Stimulated activated CD4-positive, alpha-beta T cell treated with anti-CD3 and anti-CD28 coated beads, Interleukin-12 subunit alpha, Interleukin-12 subunit beta, amount 100 ng/mL, for 24 hours (primary cell): ENCODE data around the gene CHTF18.
"Not testable (repeated sequence)": the region's sequence is repeated elsewhere in the genome, so short reads cannot be mapped to it uniquely, and the experiment has no call there.

Source experiments
- DNase-seq, 2 experiments: peaks; one replicate each; pipeline ENCODE4 v3.0.0-alpha.2; 2020; ENCODE audit warnings: low read depth in 2 of 2

The CHTF18 gene

GRCh38 chr16:830107-830870 lies 41.9 kb downstream of the CHTF18 start:
- no peak for DNase-seq

GRCh38 chr16:830871-831570 lies 42.6 kb downstream of the CHTF18 start:
- DNase-seq, result no peak

- no peak for DNase-seq
These were observed 43.4 kb downstream of the CHTF18 start for GRCh38 chr16:831571-832413.

- no peak for DNase-seq
These were observed 44.4 kb downstream of the CHTF18 start for GRCh38 chr16:832652-833336.

- DNase-seq, result no peak
These were observed 45.0 kb downstream of the CHTF18 start for GRCh38 chr16:833411-833810.

GRCh38 chr16:835373-835772 lies 47.0 kb downstream of the CHTF18 start:
- no peak for DNase-seq

- no peak for DNase-seq
These were observed 47.8 kb downstream of the CHTF18 start for GRCh38 chr16:836221-836620.

- DNase-seq, result not testable (repeated sequence)
These were observed 48.4 kb downstream of the CHTF18 start for GRCh38 chr16:836822-837221.

- DNase-seq, result no peak
These were observed 50.3 kb downstream of the CHTF18 start for GRCh38 chr16:838741-839140.

- no peak for DNase-seq
These were observed 51.4 kb downstream of the CHTF18 start for GRCh38 chr16:839643-840408.

- no peak for DNase-seq
These were observed 52.4 kb downstream of the CHTF18 start for GRCh38 chr16:840561-841454.

- DNase-seq, result no peak
These were observed 53.1 kb downstream of the CHTF18 start for GRCh38 chr16:841455-842060.

- DNase-seq, result no peak
These were observed 53.6 kb downstream of the CHTF18 start for GRCh38 chr16:842061-842476.

GRCh38 chr16:842711-843560 lies 54.5 kb downstream of the CHTF18 start:
- DNase-seq, result no peak

GRCh38 chr16:843771-844170 lies 55.4 kb downstream of the CHTF18 start:
- DNase-seq, result no peak

GRCh38 chr16:844638-845350 lies 56.4 kb downstream of the CHTF18 start:
- DNase-seq, result no peak

GRCh38 chr16:845351-845745 lies 56.9 kb downstream of the CHTF18 start:
- no peak for DNase-seq

GRCh38 chr16:847151-847550 lies 58.7 kb downstream of the CHTF18 start:
- DNase-seq, result no peak
